ENCODE measurements around the gene ARHGAP24. TPM values are rescaled to one million over a fixed set of nuclear protein-coding genes. Genes with fewer than 3 reads are reported as not detected.

ARHGAP24 gene
- not detected for total RNA-seq

- Mint-ChIP-seq H3K36me3 (no peaks in the 10 kb centered on the region), H3K27ac (no peak within 1 kb of the TSS), H3K9me3 (peaks cover 0 to 7% of the 10 kb centered on the region in 2 donors)
- DNase-seq (ENCODE audit: low spot score in 2 of 2) (peak; percentile 7 to 55), ATAC-seq (peak; percentile 79 to 80)
Measured at GRCh38 chr4:85474818-85475630, at the start of gene ARHGAP24. Gene ARHGAP24, plus strand, starts transcription at chr4:85475150.

DNA sequence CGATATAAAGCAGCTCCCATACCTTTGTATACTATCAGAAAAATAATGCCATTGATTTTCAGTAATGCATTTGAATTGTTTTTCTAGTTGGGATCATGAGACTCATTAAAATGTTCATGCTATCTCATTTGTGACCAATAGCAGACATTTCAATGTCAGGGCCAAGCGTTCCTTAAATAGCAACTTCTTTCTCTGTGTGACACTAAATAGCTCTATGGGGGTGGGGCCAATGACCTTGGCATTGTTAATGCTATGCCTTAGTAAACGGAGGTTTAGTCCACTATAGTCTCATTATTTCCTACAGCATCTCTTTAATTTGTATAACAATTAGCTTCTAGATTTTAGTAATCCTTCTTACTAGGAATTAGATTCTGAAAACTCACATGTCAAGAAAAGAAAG, 48.6 kb upstream of the ARHGAP24 start:
- H3K27ac Mint-ChIP-seq = no peak overlapping the region
- H3K9me3 Mint-ChIP-seq = peaks cover 0 to 5% of the 10 kb centered on the region in 2 donors
- no peaks in the 10 kb centered on the region for H3K36me3 Mint-ChIP-seq
- no peak for ATAC-seq
- DNase-seq (ENCODE audit: low spot score in 2 of 2) = no peak

DNA sequence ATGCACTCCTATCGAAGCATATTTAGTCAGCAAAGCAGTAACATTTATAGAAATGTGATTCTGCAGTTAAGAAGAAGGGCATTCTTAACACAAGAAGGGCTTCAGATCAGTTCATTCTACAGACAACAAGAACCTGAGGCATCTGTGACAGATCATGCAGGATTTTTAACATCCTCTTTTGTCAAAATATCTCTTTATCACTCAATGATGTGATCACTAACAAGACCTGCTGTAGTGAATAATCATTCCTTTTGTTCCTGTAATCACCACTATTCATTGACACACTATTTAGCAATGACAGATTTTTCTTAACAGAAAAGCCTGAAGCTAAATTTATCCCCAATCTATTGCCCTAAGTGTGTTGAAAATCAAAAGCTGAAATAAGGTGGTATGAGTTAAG, 47.8 kb upstream of the ARHGAP24 start:
- no peaks in the 10 kb centered on the region for H3K36me3 Mint-ChIP-seq
- peaks cover 0 to 5% of the 10 kb centered on the region in 2 donors for H3K9me3 Mint-ChIP-seq
- H3K27ac Mint-ChIP-seq = no peak overlapping the region
- no peak for DNase-seq (ENCODE audit: low spot score in 2 of 2)
- ATAC-seq = no peak

GRCh38 chr4:85430226-85430625, 44.7 kb upstream of the ARHGAP24 start:
- ATAC-seq = no peak
- H3K36me3 Mint-ChIP-seq = no peaks in the 10 kb centered on the region
- no peak overlapping the region for H3K27ac Mint-ChIP-seq
- no peak for DNase-seq (ENCODE audit: low spot score in 2 of 2)
- peaks cover 0 to 8% of the 10 kb centered on the region in 2 donors for H3K9me3 Mint-ChIP-seq

- Mint-ChIP-seq H3K9me3 (peaks cover 0 to 8% of the 10 kb centered on the region in 2 donors), H3K36me3 (no peaks in the 10 kb centered on the region), H3K27ac (no peak overlapping the region)
- ATAC-seq = no peak
- DNase-seq (ENCODE audit: low spot score in 2 of 2) = no peak
Measured at GRCh38 chr4:85430697-85431096, 44.3 kb upstream of the ARHGAP24 start.

DNA sequence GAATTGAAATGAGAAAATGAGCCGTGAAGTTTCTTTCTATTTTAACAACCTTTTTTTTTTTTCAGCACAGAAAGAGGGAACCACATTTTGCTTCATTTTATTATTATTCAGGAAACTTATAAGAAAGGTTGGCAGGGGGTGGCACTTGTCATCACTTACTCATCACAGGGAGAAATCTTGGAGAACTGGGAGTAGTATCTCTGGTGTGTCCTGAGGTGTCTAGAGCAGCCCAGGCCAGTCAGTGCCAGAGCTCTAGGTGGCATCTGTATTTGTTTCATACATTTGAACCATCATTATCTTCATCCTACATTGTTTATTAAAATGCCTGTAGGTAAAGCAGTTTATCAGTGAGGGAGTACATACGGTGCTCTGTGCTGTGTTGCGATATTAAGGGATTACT, 43.8 kb upstream of the ARHGAP24 start:
- H3K27ac Mint-ChIP-seq = no peak overlapping the region
- H3K9me3 Mint-ChIP-seq = peaks cover 0 to 8% of the 10 kb centered on the region in 2 donors
- H3K36me3 Mint-ChIP-seq = no peaks in the 10 kb centered on the region
- DNase-seq (ENCODE audit: low spot score in 2 of 2) (no peak), ATAC-seq (no peak)

- peaks cover 0 to 8% of the 10 kb centered on the region in 2 donors for H3K9me3 Mint-ChIP-seq
- DNase-seq (ENCODE audit: low spot score in 2 of 2) = no peak
- ATAC-seq = no peak
- no peaks in the 10 kb centered on the region for H3K36me3 Mint-ChIP-seq
- no peak overlapping the region for H3K27ac Mint-ChIP-seq
Measured at GRCh38 chr4:85431881-85432485, 43.0 kb upstream of the ARHGAP24 start.

- H3K36me3 Mint-ChIP-seq = no peaks in the 10 kb centered on the region
- DNase-seq (ENCODE audit: low spot score in 2 of 2) = no peak
- no peak for ATAC-seq
- no peak overlapping the region for H3K27ac Mint-ChIP-seq
- no peaks in the 10 kb centered on the region for H3K9me3 Mint-ChIP-seq
Measured at GRCh38 chr4:85445050-85445639, 29.8 kb upstream of the ARHGAP24 start.

GRCh38 chr4:85446141-85446861, 28.6 kb upstream of the ARHGAP24 start:
- H3K36me3 Mint-ChIP-seq = no peaks in the 10 kb centered on the region
- DNase-seq (ENCODE audit: low spot score in 2 of 2) (no peak), ATAC-seq (no peak)
- no peak overlapping the region for H3K27ac Mint-ChIP-seq
- no peaks in the 10 kb centered on the region for H3K9me3 Mint-ChIP-seq

- Mint-ChIP-seq H3K27ac (no peak overlapping the region), H3K36me3 (no peaks in the 10 kb centered on the region), H3K9me3 (no peaks in the 10 kb centered on the region)
- no peak for ATAC-seq
- DNase-seq (ENCODE audit: low spot score in 2 of 2) = no peak
Measured at GRCh38 chr4:85448906-85449890, 25.8 kb upstream of the ARHGAP24 start.

GRCh38 chr4:85452058-85452731, 22.8 kb upstream of the ARHGAP24 start:
- Mint-ChIP-seq H3K9me3 (no peaks in the 10 kb centered on the region), H3K36me3 (no peaks in the 10 kb centered on the region), H3K27ac (no peak overlapping the region)
- DNase-seq (ENCODE audit: low spot score in 2 of 2) (no peak), ATAC-seq (no peak)

DNA sequence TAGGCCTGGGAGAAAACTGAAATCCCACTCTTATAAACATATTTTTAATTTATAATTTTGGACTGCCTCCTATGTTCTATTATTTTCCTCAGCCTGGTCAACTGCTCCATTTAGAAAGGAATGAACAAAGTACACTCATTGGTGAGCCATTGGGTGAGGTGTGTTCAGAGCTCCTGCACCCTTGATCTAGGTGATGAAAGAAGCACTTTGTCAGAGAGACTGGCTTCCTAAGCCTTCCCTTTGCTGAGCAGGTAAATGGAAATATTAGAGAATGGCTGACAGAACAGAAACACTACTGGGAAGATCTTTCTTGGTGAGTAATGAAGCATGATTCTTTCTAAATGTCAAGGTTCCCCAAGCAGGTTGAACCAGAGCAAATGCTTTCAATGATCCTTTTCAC, 19.0 kb upstream of the ARHGAP24 start:
- DNase-seq (ENCODE audit: low spot score in 2 of 2) = no peak
- Mint-ChIP-seq H3K9me3 (peaks cover 0 to 3% of the 10 kb centered on the region in 2 donors), H3K36me3 (no peaks in the 10 kb centered on the region), H3K27ac (no peak overlapping the region)
- no peak for ATAC-seq

DNA sequence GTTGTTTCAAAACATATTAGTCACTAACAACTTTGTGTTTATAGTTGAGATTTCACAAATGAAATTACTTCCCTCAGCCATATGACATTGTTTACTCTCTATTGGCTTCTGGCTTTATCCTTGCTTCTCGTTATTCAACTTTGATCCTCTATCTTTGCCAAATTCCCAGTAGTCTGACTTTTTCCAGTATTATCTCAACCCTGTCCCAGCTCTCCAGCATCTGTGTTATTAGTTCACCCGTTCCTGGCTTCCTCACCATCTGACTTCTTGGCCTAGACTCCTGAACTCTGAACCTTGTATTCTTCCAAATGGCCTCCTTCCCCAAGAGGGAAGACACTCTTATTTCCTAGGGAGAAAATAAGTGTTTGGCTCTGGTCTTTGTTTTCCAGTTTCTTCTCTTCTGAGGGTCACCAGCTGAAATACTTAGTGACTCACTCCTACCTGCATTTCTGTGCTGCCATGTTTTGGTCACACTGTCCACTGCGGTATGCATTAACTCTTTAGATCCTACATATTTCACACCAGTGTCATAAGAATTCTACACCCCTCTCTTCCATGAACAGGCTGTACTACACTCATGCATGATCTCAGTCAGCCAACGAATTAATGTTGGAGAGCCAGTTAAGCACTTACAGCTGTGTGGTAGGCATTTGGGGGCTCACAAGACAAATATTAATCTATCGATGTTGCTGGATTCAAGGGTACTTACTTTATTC, 17.0 kb upstream of the ARHGAP24 start:
- Mint-ChIP-seq H3K9me3 (peaks cover 7 to 8% of the 10 kb centered on the region in 2 donors), H3K27ac (peak overlapping the region in 1 of 2 donors; percentile 65)
- no peak for DNase-seq (ENCODE audit: low spot score in 2 of 2)

GRCh38 chr4:85459736-85460135, 15.2 kb upstream of the ARHGAP24 start:
- Mint-ChIP-seq H3K36me3 (no peaks in the 10 kb centered on the region), H3K27ac (no peak overlapping the region), H3K9me3 (peaks cover 7 to 8% of the 10 kb centered on the region in 2 donors)
- DNase-seq (ENCODE audit: low spot score in 2 of 2) (no peak), ATAC-seq (no peak)

More for the DNA sequence above, 17.0 kb upstream of the ARHGAP24 start:
- no peak for ATAC-seq
- H3K36me3 Mint-ChIP-seq = no peaks in the 10 kb centered on the region

GRCh38 chr4:85474356-85474755, 594 bp upstream of the ARHGAP24 start:
- DNase-seq (ENCODE audit: low spot score in 2 of 2) = no peak
- Mint-ChIP-seq H3K9me3 (peaks cover 0 to 8% of the 10 kb centered on the region in 2 donors), H3K27ac (no peak overlapping the region), H3K36me3 (no peaks in the 10 kb centered on the region)
- no peak for ATAC-seq
